Vagina (tissue), 2 donors: ENCODE measurements around the gene SPEG.

Experiments
- CTCF ChIP-seq, 3 experiments: fragments of 450-650 bp in 2 of 3; fragments of 200-600 bp in 1 of 3; sonication (generic) in 1 of 3; IDR thresholded peaks; one replicate each; pipeline ENCODE4 v1.5.1; 2017 to 2019; ENCODE audit warnings: antibody characterized with exemption in 3 of 3, mild to moderate bottlenecking in 2 of 3, moderate library complexity in 2 of 3
- POLR2A ChIP-seq, 2 donors: fragments of 450-650 bp; IDR thresholded peaks; one replicate each; pipeline ENCODE4 v1.6.1; 2017; ENCODE audit warnings: antibody characterized with exemption in 2 of 2, mild to moderate bottlenecking in 2 of 2, moderate library complexity in 2 of 2
- POLR2AphosphoS5 ChIP-seq, 2 donors: sonication (generic); formaldehyde crosslinking; IDR thresholded peaks; one replicate each; pipeline ENCODE4 v1.9.0; 2017; ENCODE audit warnings: antibody characterized with exemption in 2 of 2, mild to moderate bottlenecking in 2 of 2, low read depth in 1 of 2; ENCODE audit not compliant: insufficient read depth in 1 of 2

- TF ChIP-seq CTCF (IDR thresholded peaks at IDR 0.05), result no peak
- no peak for TF ChIP-seq POLR2A (IDR thresholded peaks at IDR 0.05)
- TF ChIP-seq POLR2AphosphoS5 (IDR thresholded peaks at IDR 0.05; ENCODE audit: insufficient read depth in 1 of 2, low read depth in 1 of 2), result no peak
Observed at GRCh38 chr2:219426534-219427136, 8.0 kb upstream of the SPEG start.
